HT-29 (cell line): ENCODE results near the gene TAGLN3. TPM values are rescaled to one million over a fixed set of nuclear protein-coding genes. Genes with fewer than 3 reads are reported as not detected.

Experiments used
- DNase-seq: peaks from one replicate; pipeline ENCODE4 v3.0.0-alpha.2; 2015; ENCODE audit warnings: low spot score
- total RNA-seq: library from RNA; depleted of rRNA; stranded (reverse); fragments of >200 nt; shearing (Covaris generic); gene quantifications from 2 replicates; pipeline ENCODE4 v1.2.3, GENCODE V29; 2014

Gene TAGLN3
- total RNA-seq, 1 experiment from 2014 or later, result not detected

DNA sequence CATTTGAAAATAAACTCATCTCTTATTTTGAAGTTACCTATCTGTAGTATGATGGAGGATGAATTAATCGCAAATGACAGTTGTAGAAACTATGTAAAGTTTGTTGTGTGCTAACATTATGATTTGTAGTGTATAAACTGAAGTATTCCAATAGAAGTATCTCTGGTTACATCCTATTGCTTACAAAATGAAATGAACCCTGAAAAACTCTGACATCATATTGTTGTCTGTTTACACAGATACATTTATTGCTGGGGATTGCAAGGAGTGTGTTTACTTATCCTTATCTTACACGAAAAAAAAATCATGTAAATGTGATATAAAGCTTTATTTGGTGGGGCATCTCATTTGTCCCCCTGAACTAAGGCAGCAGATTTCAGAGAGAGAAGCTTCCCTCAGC is 22.5 kb upstream of the TAGLN3 start:
- DNase-seq, result no peak

DNA sequence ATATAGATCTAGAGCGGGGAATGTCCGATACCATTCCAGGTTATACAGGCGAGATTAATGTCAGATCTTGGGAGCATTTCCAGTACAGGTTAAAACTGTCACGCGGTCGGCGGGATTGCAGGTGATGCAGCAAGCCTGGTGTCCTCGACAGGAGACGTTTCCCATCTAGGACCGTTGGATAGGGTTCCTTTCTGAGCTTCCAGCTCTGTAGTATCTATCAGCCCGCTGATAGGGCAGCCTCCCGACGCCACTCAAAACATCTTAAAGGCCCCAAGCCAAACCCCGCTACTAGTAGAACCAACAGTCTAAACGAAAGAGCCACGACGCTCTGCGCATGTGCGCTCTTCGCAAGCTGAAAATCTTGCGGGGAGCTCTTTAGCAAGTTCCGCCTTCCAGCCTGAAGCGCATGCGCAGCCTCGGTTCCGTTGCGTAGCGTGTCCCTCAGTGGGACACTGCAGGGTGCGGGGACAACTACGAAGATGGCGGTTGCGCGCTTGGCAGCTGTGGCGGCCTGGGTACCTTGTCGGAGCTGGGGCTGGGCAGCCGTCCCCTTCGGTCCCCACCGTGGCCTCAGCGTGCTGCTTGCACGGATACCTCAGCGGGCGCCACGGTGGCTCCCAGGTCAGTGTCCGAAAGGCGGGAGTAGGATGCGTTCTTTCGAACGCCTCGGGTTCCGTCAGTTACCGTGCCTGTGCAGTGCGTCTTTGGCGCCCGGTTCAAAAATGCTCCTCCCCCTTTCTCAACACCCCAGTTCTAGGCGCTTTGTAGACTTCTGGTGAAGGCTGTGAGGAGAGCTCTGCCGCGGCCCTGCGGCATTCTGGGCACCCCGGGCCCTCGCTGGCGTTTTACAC is 19.9 kb upstream of the TAGLN3 start, which contains the start of gene ABHD10:
Gene ABHD10, plus strand, starts transcription at position 444 of the 851 bp plus-strand sequence. Its CDS starts 36 bp downstream, at position 480.
- DNase-seq, result peak; percentile 100

DNA sequence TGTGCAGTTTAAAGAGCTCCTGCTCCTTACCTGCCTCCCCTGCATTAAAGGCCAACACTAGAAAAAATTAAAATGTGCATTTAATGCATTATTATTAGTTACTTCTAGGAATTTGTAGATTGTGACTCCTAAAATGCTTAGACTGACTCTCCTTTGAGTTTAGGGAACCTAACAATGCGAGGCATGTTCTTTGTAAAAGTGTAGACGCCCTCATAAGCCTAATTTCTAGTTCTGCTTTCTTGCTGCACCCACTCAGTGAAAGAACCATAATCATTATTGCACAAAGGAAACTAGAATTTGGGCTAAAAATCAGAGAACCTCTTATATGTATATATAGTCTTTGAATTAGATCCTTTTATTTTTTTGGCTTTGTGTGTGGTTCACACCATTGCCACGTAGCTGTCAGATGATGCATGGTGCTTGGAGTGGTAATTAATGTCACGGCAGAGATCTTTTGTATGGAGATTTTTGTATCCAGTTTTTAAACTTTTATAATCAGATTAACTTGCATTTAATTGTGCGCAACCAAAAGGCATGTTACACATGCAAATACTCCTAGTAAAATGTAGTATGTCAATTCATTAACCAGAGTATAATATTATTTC is 19.2 kb upstream of the TAGLN3 start:
- DNase-seq, result peak; percentile 50

DNA sequence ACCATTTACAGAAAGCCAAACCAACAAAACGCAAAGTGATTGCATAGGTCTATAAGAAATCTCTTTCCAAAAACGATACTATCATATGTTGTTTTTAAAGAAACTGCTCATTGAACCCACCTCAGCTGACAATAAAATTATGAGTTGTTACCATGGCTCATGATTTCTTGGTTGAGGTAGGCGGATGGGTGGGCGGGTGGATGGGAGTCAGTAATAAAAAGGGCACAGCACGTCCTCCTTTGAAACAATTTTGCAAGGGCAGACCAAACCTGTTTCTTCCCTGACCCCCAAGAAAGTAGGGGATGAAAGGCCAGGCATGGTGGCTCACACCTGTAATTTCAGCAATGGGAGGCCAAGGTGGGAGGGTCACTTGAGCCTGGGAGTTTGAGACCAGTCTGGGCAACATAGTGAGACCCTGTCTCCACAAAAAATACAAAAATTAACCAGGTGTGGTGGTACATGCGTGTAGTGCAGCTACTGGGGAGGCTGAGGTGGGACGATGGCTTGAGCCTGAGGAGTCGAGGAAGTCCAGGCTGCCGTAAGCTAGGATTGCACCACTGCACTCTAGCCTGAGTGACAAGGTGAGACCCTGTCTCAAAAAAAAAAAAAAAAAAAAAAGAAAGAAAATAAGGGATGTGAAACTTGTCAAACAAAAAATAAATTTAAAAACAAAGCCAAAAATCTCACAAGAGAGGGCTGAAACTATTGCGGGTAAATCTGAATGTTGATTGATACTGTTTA is 17.8 kb upstream of the TAGLN3 start:
- no peak for DNase-seq

DNA sequence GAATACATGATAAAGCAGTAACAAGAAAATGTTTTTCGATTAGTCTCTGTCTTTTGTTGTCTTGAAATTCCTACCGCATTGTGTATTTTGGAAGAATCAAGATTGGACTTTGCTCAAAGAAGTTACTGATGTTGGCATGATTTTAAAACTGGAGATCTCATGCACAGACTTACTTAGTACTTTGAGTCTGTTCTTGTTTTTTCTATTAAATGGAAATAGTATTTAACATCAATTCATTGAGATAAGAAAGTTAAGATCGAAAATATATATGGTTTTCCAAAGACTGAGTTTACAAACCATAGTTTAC is 17.3 kb upstream of the TAGLN3 start:
- no peak for DNase-seq

DNA sequence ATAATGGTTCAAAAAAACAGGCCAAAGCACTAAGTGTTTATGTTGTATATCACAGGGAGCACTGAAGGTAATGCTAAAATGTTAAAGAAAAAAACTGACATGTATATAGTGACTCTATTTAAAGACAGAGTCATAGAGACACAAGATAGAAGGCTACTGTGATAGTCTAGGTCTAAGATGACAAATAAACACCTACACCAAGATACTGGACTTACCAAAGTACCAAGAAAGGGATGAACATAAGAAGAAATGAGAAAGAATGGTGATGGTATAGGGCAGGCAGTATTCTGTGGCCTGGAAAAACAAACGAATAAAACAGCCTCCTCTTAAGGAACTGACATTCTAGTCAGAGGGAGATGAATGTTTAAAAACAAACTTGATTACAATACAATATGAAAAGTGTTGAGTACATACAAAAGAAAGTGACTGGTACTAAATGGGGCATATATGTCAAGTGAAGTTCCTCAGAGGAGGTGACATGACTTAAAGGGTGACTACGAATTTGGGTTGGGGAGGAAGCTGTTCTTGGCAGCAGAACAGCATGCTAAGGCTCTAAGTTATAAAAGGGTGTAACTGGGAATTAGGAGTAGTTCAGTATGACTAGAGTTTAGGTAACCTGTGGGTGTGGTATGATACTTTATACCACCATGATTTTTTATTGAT is 14.0 kb upstream of the TAGLN3 start:
- DNase-seq, result no peak

DNA sequence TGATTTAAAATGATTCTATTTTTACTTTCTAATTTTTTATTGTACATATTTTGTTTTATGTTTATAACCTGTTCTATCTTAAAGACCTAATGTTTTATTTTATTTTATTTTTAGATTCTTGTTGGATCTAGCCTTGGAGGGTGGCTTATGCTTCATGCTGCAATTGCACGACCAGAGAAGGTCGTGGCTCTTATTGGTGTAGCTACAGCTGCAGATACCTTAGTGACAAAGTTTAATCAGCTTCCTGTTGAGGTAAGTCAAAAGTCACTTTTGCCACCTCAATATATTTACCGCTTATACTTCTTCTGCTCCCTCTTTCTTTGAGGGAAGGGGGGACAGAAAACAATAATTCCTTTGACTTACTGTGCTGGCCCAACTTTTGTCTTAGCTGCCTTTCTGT is 11.9 kb upstream of the TAGLN3 start:
- DNase-seq, result no peak

DNA sequence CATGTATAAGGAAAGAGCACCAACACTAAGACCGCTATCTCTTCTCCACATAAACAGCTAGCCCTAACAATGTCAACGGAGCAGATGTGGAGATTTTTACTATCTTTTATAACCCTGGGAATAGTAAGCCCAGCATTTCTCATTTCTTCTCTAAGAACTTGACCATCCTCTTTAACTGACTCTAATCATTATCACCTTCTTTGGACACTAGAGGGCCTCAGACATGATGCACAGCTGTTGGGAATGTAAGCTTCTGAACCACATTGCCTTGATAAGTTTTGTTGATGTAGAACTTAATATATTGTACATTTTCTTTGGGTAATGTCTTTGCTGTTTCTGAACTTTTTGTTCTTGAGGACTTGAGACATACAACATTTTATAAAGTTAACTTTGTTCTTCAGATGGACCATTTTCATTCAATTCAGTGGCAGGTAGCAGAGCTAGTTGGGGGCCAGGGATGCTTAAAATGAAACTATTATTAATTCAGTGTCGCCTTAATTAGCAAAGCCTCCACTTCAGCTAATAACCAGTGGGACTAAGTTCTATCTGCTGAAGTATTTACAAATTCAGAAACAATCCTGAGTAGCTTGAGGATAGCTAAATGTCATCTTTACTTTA is 9.6 kb upstream of the TAGLN3 start:
- peak; percentile 85 for DNase-seq

DNA sequence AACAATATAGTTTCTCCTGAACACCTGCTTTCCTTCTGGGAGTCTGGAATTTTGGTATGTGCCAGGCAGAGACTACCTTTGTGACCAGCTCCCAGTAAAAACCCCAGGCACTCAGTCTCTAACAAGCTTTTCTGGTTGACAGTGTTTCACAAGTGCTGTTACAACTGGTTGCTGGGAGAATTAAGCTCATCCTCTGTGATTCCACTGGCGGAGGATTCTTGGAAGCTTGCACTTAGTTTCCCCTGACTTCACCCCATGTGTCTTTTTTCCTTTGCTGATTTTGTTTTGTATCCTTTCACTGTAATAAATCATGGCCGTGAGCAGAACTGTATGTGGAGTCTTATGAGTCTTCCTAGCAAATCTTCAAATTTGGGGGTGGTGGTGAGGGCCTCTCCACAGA is 5.7 kb upstream of the TAGLN3 start:
- DNase-seq, result no peak

DNA sequence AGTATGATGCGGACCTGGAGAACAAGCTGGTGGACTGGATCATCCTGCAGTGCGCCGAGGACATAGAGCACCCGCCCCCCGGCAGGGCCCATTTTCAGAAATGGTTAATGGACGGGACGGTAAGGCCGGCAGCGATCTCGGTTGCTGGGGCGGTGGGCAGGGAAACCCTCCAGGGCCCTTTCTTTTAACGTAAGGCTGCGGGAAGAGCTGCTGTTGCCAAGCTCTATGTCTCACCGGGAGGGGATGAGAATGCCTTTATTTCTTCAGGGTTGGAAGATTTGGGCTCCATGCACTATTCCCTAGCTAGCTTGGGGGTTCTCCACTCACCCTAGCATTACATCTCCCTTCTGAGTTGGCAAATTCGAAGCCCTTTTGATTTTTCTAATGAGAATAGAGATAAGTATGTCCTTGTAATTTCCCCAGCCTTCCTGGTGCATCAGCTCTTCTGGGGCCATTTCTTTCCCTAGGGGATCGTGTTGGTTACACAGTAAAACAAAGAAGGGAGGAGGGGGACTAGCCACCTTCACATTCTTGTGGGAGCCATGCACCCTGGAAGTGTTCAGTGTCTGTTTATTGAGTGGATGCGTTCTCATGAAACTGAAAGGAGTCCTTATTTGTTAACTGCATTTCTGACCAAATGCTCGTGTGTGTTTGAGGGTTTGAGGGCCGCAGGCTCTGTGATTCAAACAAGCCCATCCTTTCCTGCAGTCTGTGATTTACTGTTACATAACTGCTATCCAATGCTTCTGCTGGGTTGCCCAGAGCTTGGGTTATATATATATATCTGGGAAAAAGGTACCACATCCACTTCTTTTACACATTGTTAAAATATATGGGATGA is 982 bp downstream of the TAGLN3 start:
- no peak for DNase-seq

DNA sequence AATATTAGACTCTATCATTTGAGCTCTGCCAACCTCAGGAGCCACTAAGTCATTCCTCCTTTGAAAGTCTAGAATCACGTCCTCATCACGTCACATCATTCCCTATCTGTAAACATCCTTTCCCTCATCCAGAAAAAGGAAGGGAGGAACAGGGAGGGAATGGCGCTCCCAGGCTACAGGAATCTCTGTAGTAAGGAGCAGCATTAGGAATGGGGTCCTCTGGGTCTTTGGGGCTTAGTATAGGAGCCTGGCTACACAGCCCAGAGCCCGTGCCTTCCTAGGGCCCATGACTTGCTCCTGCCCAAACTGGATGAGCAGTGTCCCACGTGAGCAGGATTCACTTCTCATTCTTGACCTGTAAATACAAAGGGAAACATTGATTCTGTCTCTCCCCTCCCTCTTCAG is 1.6 kb downstream of the TAGLN3 start:
- no peak for DNase-seq

DNA sequence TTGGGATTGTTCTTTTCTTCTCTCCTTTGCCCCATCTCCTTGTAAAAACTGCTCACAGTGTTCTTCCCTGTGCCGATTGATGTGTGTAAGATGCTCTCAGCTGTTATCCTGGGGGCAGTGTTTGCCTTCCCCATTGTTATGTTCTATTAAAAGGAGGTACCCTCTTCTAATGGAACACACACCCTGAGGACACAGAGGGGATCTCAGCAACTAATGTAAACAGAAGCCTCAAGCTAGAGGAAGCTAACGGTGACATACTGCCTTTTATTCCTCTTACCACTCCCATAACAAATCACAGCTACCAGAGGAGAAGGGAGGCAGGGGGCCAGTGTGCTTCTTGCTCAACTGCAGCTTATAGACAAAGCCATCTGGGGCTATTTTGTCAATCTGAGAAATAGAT is 2.2 kb downstream of the TAGLN3 start:
- no peak for DNase-seq

DNA sequence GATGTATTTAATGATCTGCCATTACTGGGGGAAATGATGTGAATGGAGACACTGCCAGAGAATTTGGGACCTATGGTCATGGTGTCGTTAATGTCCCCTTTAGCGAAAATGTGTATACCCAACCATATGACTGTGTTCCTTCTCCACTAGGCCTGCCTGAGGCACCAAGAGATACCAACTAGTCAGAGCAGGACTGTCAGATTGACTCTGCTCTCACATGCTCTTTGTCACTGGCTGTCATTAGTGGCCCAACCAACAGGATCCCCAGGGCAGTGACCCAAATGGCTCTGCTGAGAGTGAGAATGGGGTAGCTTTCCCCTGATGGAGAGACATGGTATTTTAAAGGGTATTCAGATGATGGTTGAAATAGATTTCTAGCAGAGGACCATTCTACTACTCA is 2.8 kb downstream of the TAGLN3 start:
- DNase-seq, result no peak

DNA sequence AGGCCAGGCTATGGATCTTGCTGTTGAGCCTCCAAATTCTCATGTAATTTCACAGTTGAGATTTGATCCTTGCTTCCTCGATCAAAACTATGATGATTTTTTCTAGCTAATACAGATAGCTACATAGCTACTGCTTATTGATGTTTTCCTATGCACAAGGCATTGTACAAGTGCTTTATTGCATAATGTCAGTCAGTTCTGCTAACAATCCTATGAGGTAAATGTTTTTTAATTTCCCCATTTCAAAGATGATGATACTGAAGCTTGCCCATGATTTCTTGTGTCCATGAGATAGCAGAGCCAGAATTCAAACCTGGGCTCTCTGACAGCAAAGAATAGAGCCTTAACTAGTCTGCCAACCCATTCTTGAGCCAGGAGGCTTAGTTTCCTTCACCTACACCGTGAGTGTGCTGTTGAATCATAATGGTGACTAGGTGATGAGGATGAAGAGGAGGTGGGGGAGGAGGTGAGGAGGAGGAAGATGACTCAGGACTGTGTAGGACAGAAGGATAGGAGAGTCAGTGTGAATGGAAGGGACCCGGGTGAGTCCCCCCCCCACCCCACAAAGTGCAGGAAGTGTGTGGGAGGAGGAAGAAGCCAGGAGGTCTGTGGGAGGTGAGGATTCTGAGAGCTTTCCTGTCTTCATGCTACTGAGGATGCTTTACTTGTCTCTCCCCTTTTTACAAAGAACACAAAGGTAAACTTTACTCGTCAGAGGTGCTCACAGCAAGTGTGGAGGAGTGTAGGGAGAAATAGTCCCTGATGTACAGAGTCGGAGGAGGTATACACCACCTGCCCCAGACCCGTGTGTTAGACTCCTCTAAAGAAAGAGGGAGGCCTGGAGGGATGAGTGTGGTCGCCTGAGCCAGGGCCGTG is 3.6 kb downstream of the TAGLN3 start:
- DNase-seq, result no peak

DNA sequence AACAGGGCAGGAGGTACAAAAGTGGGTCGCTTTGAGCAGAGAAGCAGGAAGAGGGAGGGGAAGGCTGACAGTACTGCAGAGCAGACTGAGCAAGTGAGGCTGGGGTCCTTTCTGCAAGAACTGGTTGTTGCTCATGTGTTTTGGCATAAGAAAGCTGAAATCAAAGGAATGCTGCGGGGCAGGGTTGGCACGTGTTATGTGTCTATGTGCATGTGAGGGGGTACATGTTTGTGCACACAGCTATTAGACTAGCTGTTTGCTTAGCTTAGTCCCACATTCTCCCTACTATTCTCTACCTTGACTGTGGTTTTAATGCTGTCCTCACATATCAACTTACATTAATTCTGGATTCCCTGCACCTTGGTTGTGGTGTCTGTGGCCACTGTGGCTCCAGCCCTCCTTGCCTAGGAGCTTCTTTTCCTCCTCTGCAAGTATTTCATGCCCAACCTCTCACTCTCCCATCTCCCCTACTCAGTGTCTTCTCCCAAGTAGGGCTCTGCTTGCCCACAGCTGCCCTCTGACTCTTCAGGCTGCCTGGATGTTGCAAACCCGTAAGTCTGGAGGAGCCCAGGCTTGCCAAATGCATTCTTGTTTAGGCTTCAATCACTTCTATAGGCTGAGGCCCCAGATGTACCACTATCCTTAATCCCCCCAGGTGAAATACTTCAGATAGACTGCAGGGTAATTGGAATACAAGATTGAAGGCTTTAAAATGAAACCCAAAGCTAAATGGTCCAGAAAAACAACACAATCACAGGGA is 4.8 kb downstream of the TAGLN3 start:
- DNase-seq, result no peak

DNA sequence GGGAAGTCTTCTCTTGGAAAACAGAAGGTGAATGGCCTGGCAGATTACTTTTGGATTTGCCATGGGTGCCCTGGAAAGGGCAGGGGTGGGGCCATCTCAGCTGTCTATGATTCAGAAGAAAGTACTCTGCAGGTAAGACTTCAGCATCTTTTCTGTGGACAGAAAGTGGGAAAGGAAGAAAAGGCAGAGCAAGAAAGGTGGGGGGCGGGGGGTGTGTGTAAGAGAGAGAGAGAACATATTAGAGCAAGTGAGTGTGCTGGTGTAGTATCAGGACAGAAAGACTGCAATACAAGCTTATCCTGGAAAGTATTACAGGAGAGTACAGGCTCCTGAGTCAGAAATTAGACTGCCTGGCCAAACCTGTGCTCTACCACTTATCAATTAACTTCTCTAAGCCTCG is 5.5 kb downstream of the TAGLN3 start:
- no peak for DNase-seq

DNA sequence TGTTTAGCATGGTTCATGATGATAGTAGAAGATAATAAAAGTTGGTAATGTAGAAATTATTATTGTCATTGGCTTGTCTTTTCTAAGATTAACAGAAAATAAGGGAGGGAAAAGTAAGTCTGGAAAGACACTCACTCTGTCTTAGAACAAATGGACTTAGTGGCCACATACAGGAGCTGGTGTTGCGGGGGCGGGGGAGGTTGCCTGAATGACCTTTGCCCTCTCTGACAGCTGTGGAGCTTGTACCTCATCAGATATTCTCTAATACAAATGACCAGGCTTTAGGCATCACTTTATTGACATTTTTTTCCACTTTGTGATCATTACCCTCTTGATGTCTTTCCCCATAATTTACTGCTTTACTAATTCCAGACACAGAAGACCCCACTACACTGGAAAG is 5.9 kb downstream of the TAGLN3 start:
- DNase-seq, result no peak

DNA sequence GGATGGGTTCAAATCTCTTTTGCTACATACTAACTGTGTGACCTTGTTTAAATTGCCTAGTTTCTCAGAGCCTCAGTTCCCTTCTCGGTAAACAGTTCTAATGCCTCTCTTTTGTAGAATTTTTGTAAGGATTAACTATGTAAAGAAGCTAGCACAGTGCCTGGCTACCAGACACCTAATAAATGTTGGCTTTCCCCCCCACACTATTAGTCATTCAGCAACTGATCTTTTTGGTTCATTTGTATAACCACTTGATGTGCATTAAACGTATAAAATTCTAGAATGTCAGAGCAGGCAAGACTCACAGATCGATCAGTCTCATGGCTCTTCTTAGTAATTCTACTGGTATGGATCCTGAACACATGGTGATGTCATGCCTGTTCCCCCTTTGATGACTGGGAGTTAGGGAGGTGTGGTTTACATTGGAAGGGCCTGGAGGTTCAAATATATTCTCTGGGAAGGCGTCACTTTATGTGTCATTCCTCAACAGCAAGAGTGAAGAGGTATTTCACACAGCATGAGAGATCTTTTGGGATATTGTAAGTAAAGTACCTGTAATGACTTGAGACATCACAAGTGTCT is 6.5 kb downstream of the TAGLN3 start:
- no peak for DNase-seq

DNA sequence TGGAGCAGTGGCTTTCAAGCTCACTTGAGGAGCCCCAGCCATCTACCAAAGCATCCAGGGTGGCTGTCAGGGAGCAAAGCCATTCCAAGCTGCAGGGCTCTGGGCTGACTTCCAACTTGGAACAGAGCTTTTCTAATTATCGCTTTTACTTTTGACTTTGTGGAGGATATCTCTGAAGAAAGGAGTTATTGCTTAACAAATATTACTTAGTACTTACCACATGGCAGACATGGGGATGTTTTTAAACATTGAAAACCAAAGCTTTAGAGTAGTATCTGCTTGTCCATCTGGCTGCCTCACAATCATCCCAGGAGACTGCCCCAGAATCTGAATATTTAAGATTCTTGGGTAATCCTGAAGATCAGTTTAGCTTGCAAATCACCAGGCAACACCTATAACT is 8.9 kb downstream of the TAGLN3 start:
- no peak for DNase-seq
